DOHH2 (cell line): Measurements from ENCODE around the gene AEN.

Experiments used
- H3F3A ChIP-seq: fragments of 200-600 bp; sonication (generic), shearing (Covaris generic); 2 replicates; pipeline ENCODE4 v1.6.0; 2016; ENCODE audit warnings: antibody characterized with exemption, mild to moderate bottlenecking; ENCODE audit not compliant: control insufficient read depth, insufficient read depth
- H3K27ac ChIP-seq: fragments of 200-600 bp; sonication (generic); 2 replicates; pipeline ENCODE4 v1.5.1; 2014; ENCODE audit warnings: low read depth, mild to moderate bottlenecking, low read length, moderate library complexity
- H3K27me3 ChIP-seq: fragments of 200-600 bp; sonication (generic); 2 replicates; pipeline ENCODE4 v1.6.1; 2014; ENCODE audit warnings: mild to moderate bottlenecking, low read length, mixed read lengths; ENCODE audit not compliant: control insufficient read depth
- H3K36me3 ChIP-seq: fragments of 200-600 bp; sonication (generic); 2 replicates; pipeline ENCODE4 v1.6.1; 2014; ENCODE audit warnings: mild to moderate bottlenecking, low read length, moderate library complexity, mixed read lengths; ENCODE audit not compliant: control insufficient read depth
- H3K4me1 ChIP-seq: fragments of 200-600 bp; sonication (generic); 2 replicates; pipeline ENCODE4 v1.6.1; 2014; ENCODE audit warnings: mild to moderate bottlenecking, low read length, mixed read lengths; ENCODE audit not compliant: control insufficient read depth
- H3K4me2 ChIP-seq: fragments of 200-600 bp; sonication (generic); 2 replicates; pipeline ENCODE4 v1.6.0; 2014; ENCODE audit warnings: mild to moderate bottlenecking, low read length, moderate library complexity
- H3K4me3 ChIP-seq: fragments of 200-600 bp; sonication (generic); 2 replicates; pipeline ENCODE4 v1.5.1; 2014; ENCODE audit warnings: mild to moderate bottlenecking, low read length, mixed read lengths
- H3K79me2 ChIP-seq: fragments of 200-600 bp; sonication (generic); 2 replicates; pipeline ENCODE4 v1.6.1; 2014; ENCODE audit warnings: mild to moderate bottlenecking, low read length, mixed read lengths; ENCODE audit not compliant: control insufficient read depth
- H3K9me2 ChIP-seq: fragments of 200-600 bp; sonication (generic); replicated peaks from 2 replicates; pipeline ENCODE4 v1.6.1; 2014; ENCODE audit warnings: mild to moderate bottlenecking, low read length, mixed read lengths; ENCODE audit not compliant: control insufficient read depth
- H3K9me3 ChIP-seq: fragments of 200-600 bp; sonication (generic); 2 replicates; pipeline ENCODE4 v1.6.1; 2014; ENCODE audit warnings: antibody characterized with exemption, low read length, mixed read lengths; ENCODE audit not compliant: control insufficient read depth, insufficient read depth
- H4K20me1 ChIP-seq: fragments of 200-600 bp; sonication (generic); 2 replicates; pipeline ENCODE4 v1.6.0; 2014; ENCODE audit warnings: low read depth, mild to moderate bottlenecking, antibody characterized with exemption, low read length, moderate library complexity; ENCODE audit not compliant: control insufficient read depth, insufficient read depth
- EZH2phosphoT487 ChIP-seq: fragments of 200-600 bp; sonication (generic); IDR thresholded peaks from 2 replicates; pipeline ENCODE4 v1.6.1; 2017; ENCODE audit warnings: borderline replicate concordance, mild to moderate bottlenecking, antibody characterized with exemption, low read length, moderate library complexity, mixed read lengths
- TF ChIP-seq, protein P1 (sequence below): fragments of 200-600 bp; sonication (generic); IDR thresholded peaks from one replicate; pipeline ENCODE4 v1.5.1; 2014; ENCODE audit warnings: antibody characterized with exemption, mild to moderate bottlenecking, low read depth, low read length; ENCODE audit not compliant: poor library complexity, severe bottlenecking

Gene AEN

DNA sequence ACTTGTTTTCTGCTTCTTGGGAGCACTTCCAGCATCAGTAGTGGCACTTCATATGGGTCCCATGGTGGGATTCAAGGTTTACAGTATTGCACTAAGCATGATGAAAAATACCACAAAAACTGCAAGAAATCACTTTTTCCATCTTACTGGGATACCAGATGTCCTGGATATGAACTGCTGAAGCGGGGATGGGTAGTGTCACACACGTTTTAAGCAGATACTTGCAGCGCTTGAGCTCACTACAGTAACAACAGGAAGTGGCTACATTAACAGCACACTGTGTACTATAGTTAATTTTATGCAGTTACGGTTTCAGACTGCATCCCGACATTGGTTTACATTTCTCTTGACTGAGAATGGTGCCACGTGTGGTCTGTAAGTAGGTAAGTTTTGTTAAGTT is 14.2 kb downstream of the AEN start:
- Histone ChIP-seq H4K20me1 (no peaks in the 10 kb centered on the region), H3K36me3 (peaks cover 79% of the 10 kb centered on the region), H3K4me1 (peaks cover 97% of the 10 kb centered on the region), H3K27me3 (no peaks in the 10 kb centered on the region), H3F3A (peaks cover 66% of the 10 kb centered on the region), H3K9me2 (no peaks in the 10 kb centered on the region), H3K27ac (peak overlapping the region; percentile 97), H3K4me3 (peak overlapping the region; percentile 87), H3K9me3 (no peaks in the 10 kb centered on the region), H3K79me2 (peaks cover 75% of the 10 kb centered on the region), H3K4me2 (peak overlapping the region; percentile 99)
- TF ChIP-seq, protein P1, sequence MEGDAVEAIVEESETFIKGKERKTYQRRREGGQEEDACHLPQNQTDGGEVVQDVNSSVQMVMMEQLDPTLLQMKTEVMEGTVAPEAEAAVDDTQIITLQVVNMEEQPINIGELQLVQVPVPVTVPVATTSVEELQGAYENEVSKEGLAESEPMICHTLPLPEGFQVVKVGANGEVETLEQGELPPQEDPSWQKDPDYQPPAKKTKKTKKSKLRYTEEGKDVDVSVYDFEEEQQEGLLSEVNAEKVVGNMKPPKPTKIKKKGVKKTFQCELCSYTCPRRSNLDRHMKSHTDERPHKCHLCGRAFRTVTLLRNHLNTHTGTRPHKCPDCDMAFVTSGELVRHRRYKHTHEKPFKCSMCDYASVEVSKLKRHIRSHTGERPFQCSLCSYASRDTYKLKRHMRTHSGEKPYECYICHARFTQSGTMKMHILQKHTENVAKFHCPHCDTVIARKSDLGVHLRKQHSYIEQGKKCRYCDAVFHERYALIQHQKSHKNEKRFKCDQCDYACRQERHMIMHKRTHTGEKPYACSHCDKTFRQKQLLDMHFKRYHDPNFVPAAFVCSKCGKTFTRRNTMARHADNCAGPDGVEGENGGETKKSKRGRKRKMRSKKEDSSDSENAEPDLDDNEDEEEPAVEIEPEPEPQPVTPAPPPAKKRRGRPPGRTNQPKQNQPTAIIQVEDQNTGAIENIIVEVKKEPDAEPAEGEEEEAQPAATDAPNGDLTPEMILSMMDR: no peak
- TF ChIP-seq EZH2phosphoT487: no peak

DNA sequence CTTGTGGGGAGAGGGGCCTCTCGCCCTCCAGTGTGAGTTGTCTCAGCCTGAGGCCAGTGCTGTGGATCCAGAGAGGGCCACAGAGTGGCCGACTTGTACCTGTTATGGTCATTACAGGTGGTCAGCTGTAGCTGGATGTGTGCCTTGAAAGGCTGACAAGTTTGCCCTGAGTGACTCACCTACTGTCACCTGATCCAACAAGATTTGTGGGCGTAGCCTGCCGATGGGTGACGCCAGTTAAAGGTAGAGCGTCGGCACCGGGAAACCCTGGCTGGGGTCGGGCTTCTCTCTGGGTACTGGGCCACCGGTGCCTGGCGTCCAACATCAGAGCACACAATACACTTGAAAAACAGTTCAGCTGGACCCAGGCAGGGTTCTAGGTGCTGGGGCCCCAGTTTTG is 14.9 kb downstream of the AEN start:
- Histone ChIP-seq H4K20me1 (no peaks in the 10 kb centered on the region), H3K4me3 (peak overlapping the region; percentile 87), H3K36me3 (peaks cover 79% of the 10 kb centered on the region), H3K9me2 (no peaks in the 10 kb centered on the region), H3K27me3 (no peaks in the 10 kb centered on the region), H3K4me2 (peak overlapping the region; percentile 99), H3K27ac (peak overlapping the region; percentile 97), H3K9me3 (no peaks in the 10 kb centered on the region), H3K79me2 (peaks cover 74% of the 10 kb centered on the region), H3F3A (peaks cover 73% of the 10 kb centered on the region), H3K4me1 (peaks cover 97% of the 10 kb centered on the region)
- TF ChIP-seq EZH2phosphoT487: no peak
- TF ChIP-seq, protein P1: no peak

DNA sequence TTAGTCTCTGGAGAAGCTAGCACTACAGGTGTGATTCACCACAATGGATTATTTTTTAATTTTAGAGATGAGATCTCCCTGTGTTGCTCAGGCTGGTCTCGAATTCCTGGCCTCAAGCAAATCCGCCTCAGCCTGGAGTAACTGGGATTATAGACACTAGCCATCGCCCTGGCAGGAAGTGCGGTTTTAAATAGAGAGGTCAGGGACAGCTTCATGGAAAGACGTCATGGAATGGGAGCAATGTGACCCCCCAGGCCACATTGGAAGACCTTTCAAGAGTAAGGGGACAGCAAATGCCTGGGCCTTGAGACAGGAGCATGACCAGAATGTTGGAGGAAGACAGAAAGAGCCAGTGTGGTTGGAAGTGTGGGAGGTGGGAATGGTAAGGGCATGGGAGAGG is 15.5 kb downstream of the AEN start:
- Histone ChIP-seq H3K79me2 (peaks cover 72% of the 10 kb centered on the region), H3K36me3 (peaks cover 77% of the 10 kb centered on the region), H3K27ac (peak overlapping the region; percentile 97), H3K9me2 (no peaks in the 10 kb centered on the region), H3K4me3 (peak overlapping the region; percentile 87), H3K4me1 (peaks cover 97% of the 10 kb centered on the region), H3K9me3 (no peaks in the 10 kb centered on the region), H3K4me2 (peak overlapping the region; percentile 99), H3F3A (peaks cover 74% of the 10 kb centered on the region), H3K27me3 (no peaks in the 10 kb centered on the region), H4K20me1 (no peaks in the 10 kb centered on the region)
- no peak for TF ChIP-seq EZH2phosphoT487
- TF ChIP-seq, protein P1: no peak

DNA sequence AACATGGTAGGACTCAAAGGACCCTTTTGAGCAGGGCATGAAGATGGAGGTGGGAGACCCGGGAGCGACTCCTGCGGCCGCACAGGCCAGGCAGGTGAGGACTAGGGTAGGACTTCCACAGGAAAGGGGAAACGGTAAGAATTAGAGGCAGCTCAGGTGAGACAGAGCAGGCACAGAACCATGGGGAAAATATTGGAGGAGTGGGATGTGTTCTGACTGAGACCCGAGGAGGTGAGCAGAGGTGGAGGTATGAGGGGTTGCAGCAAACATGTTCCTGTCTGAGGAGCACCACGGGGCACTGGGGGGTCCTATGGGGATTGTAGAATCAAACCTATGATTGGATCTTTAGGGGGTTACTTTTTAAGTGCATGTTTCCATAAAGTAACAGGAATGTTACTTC is 16.3 kb downstream of the AEN start:
- H3K79me2 ChIP-seq: peaks cover 69% of the 10 kb centered on the region
- peak overlapping the region; percentile 99 for H3K4me2 ChIP-seq
- H3K4me3 ChIP-seq: peak overlapping the region; percentile 87
- H3K27me3 ChIP-seq: no peaks in the 10 kb centered on the region
- peak overlapping the region; percentile 97 for H3K27ac ChIP-seq
- H3F3A ChIP-seq: peaks cover 75% of the 10 kb centered on the region
- TF ChIP-seq, protein P1: no peak
- TF ChIP-seq EZH2phosphoT487: no peak
- H3K36me3 ChIP-seq: peaks cover 75% of the 10 kb centered on the region
- no peaks in the 10 kb centered on the region for H3K9me2 ChIP-seq
- no peaks in the 10 kb centered on the region for H3K9me3 ChIP-seq
- H4K20me1 ChIP-seq: no peaks in the 10 kb centered on the region
- peaks cover 97% of the 10 kb centered on the region for H3K4me1 ChIP-seq
